GM23248 (cell line): Measurements from ENCODE around the gene TP53RK.

Experiments
- EZH2 ChIP-seq: fragments of 200-600 bp; sonication (generic); IDR thresholded peaks from 2 replicates; pipeline ENCODE4 v1.6.1; 2018; ENCODE audit warnings: antibody characterized with exemption, mild to moderate bottlenecking; ENCODE audit not compliant: insufficient read depth, poor library complexity, severe bottlenecking
- EZH2phosphoT487 ChIP-seq: fragments of 200-600 bp; sonication (generic); IDR thresholded peaks from 2 replicates; pipeline ENCODE4 v1.6.1; 2018; ENCODE audit warnings: antibody characterized with exemption, moderate library complexity, mild to moderate bottlenecking, low read depth; ENCODE audit not compliant: insufficient read depth

- TF ChIP-seq EZH2 (no peak), EZH2phosphoT487 (no peak)
These were observed 54.7 kb downstream of the TP53RK start for GRCh38 chr20:46634528-46634927.
